OCI-LY1 (cell line): ENCODE results near the gene SLC23A2.
A peak's percentile ranks its signal among the peaks of the same experiment; 100 is the strongest.

Source experiments
- H2AFZ ChIP-seq: fragments of 200-600 bp; sonication (generic), shearing (Covaris generic); 2 replicates; pipeline ENCODE4 v1.6.0; 2014; ENCODE audit warnings: antibody characterized with exemption, mild to moderate bottlenecking, low read length
- H3F3A ChIP-seq: fragments of 200-600 bp; sonication (generic), shearing (Covaris generic); 2 replicates; pipeline ENCODE4 v1.6.0; 2014; ENCODE audit warnings: mild to moderate bottlenecking, antibody characterized with exemption, low read length, moderate library complexity; ENCODE audit not compliant: insufficient read depth
- H3K27ac ChIP-seq: fragments of 200-600 bp; sonication (generic); 2 replicates; pipeline ENCODE4 v1.5.1; 2014; ENCODE audit warnings: low read length, mixed run types, mild to moderate bottlenecking, low read depth; ENCODE audit not compliant: poor library complexity, severe bottlenecking
- H3K27me3 ChIP-seq: fragments of 200-600 bp; sonication (generic); 2 replicates; pipeline ENCODE4 v1.6.0; 2014; ENCODE audit warnings: antibody characterized with exemption, mild to moderate bottlenecking, low read length, moderate library complexity; ENCODE audit not compliant: insufficient read depth
- H3K36me3 ChIP-seq: fragments of 200-600 bp; sonication (generic); 2 replicates; pipeline ENCODE4 v1.6.1; 2014; ENCODE audit warnings: mild to moderate bottlenecking, antibody characterized with exemption, low read length, moderate library complexity, mixed read lengths; ENCODE audit not compliant: insufficient read depth
- H3K4me1 ChIP-seq: fragments of 200-600 bp; sonication (generic); 2 replicates; pipeline ENCODE4 v1.5.1; 2014; ENCODE audit warnings: mild to moderate bottlenecking, low read length, moderate library complexity; ENCODE audit not compliant: insufficient read depth, severe bottlenecking
- H3K4me2 ChIP-seq: fragments of 200-600 bp; sonication (generic), shearing (Covaris generic); 2 replicates; pipeline ENCODE4 v1.6.1; 2014; ENCODE audit warnings: low read length
- H3K4me3 ChIP-seq: fragments of 200-600 bp; sonication (generic); 2 replicates; pipeline ENCODE4 v1.5.1; 2014; ENCODE audit warnings: low read length, low read depth, mild to moderate bottlenecking, mixed read lengths; ENCODE audit not compliant: poor library complexity, severe bottlenecking
- H3K79me2 ChIP-seq: fragments of 200-600 bp; shearing (Covaris generic); 2 replicates; pipeline ENCODE4 v1.6.1; 2016; ENCODE audit warnings: mixed run types, low read length, mixed read lengths; ENCODE audit not compliant: insufficient read depth
- H3K9ac ChIP-seq: fragments of 200-600 bp; sonication (generic), shearing (Covaris generic); 2 replicates; pipeline ENCODE4 v1.6.1; 2014; ENCODE audit warnings: mild to moderate bottlenecking, low read length, mixed read lengths
- H3K9me2 ChIP-seq: fragments of 200-600 bp; sonication (generic), shearing (Covaris generic); 2 replicates; pipeline ENCODE4 v1.6.1; 2014; ENCODE audit warnings: low read depth, mild to moderate bottlenecking, low read length, mixed read lengths
- H3K9me3 ChIP-seq: fragments of 200-600 bp; shearing (Covaris generic); 2 replicates; pipeline ENCODE4 v1.6.1; 2014; ENCODE audit warnings: low read length, mixed read lengths
- H4K20me1 ChIP-seq: fragments of 200-600 bp; sonication (generic), shearing (Covaris generic); 2 replicates; pipeline ENCODE4 v1.6.0; 2016; ENCODE audit warnings: mild to moderate bottlenecking, low read length; ENCODE audit not compliant: insufficient read depth
- CTCF ChIP-seq: fragments of 200-600 bp; sonication (generic), shearing (Covaris generic); IDR thresholded peaks from 2 replicates; pipeline ENCODE4 v1.5.1; 2017; ENCODE audit warnings: mild to moderate bottlenecking, antibody characterized with exemption, low read length, moderate library complexity, mixed read lengths
- EZH2 ChIP-seq: fragments of 200-600 bp; sonication (generic), shearing (Covaris generic); IDR thresholded peaks from 2 replicates; pipeline ENCODE4 v1.8.0; 2017; ENCODE audit warnings: borderline replicate concordance, mixed run types, mild to moderate bottlenecking, antibody characterized with exemption, low read length, moderate library complexity, mixed read lengths

Gene SLC23A2

GRCh38 chr20:5044075-5044620, 42.8 kb upstream of the SLC23A2 start:
- TF ChIP-seq CTCF, result no peak
- TF ChIP-seq EZH2, result no peak
- no peaks in the 10 kb centered on the region for H3K9me3 ChIP-seq
- no peaks in the 10 kb centered on the region for H4K20me1 ChIP-seq
- no peak overlapping the region for H3K27ac ChIP-seq
- no peaks in the 10 kb centered on the region for H3F3A ChIP-seq
- no peak overlapping the region for H3K9ac ChIP-seq
- peaks cover 38% of the 10 kb centered on the region for H3K4me1 ChIP-seq
- H3K4me2 ChIP-seq, result peak overlapping the region; percentile 25; the same call in 1 of the 2 replicates
- no peaks in the 10 kb centered on the region for H3K79me2 ChIP-seq
- H3K4me3 ChIP-seq, result no peak overlapping the region
- no peak overlapping the region for H2AFZ ChIP-seq
- H3K9me2 ChIP-seq, result no peaks in the 10 kb centered on the region
- no peaks in the 10 kb centered on the region for H3K36me3 ChIP-seq
- no peaks in the 10 kb centered on the region for H3K27me3 ChIP-seq

- H2AFZ ChIP-seq, result no peak overlapping the region
- H3K9me3 ChIP-seq, result no peaks in the 10 kb centered on the region
- no peak overlapping the region for H3K4me2 ChIP-seq
- peaks cover 33% of the 10 kb centered on the region for H3K4me1 ChIP-seq
- no peak overlapping the region for H3K4me3 ChIP-seq
- no peaks in the 10 kb centered on the region for H3K27me3 ChIP-seq
- no peak overlapping the region for H3K9ac ChIP-seq
- H3K36me3 ChIP-seq, result no peaks in the 10 kb centered on the region
- TF ChIP-seq EZH2, result no peak
- TF ChIP-seq CTCF, result no peak
- no peak overlapping the region for H3K27ac ChIP-seq
- no peaks in the 10 kb centered on the region for H3F3A ChIP-seq
- no peaks in the 10 kb centered on the region for H3K9me2 ChIP-seq
- no peaks in the 10 kb centered on the region for H3K79me2 ChIP-seq
- H4K20me1 ChIP-seq, result no peaks in the 10 kb centered on the region
Observed at GRCh38 chr20:5041433-5041832, 40.1 kb upstream of the SLC23A2 start.

- H3K9me2 ChIP-seq, result no peaks in the 10 kb centered on the region
- no peaks in the 10 kb centered on the region for H3F3A ChIP-seq
- H2AFZ ChIP-seq, result no peak overlapping the region
- H3K79me2 ChIP-seq, result no peaks in the 10 kb centered on the region
- H3K4me1 ChIP-seq, result peaks cover 32% of the 10 kb centered on the region
- no peaks in the 10 kb centered on the region for H4K20me1 ChIP-seq
- no peak overlapping the region for H3K4me2 ChIP-seq
- no peak overlapping the region for H3K27ac ChIP-seq
- no peaks in the 10 kb centered on the region for H3K9me3 ChIP-seq
- no peaks in the 10 kb centered on the region for H3K36me3 ChIP-seq
- no peak overlapping the region for H3K9ac ChIP-seq
- H3K27me3 ChIP-seq, result no peaks in the 10 kb centered on the region
- H3K4me3 ChIP-seq, result no peak overlapping the region
- TF ChIP-seq CTCF (no peak), EZH2 (no peak)
Observed at GRCh38 chr20:5040345-5040744, 39.0 kb upstream of the SLC23A2 start.
